ENCODE measurements around the gene HMCN2.

GRCh38 chr9:130422546-130422945, 157.0 kb downstream of the HMCN2 start:
- TF ChIP-seq CTCF (IDR thresholded peaks at IDR 0.05; ENCODE audit: low read length) (no peak), EZH2phosphoT487 (IDR thresholded peaks at IDR 0.05; ENCODE audit: low read length) (no peak)
